Loucy (cell line): ENCODE results near the gene TRUB1.

Experiments
- EZH2phosphoT487 ChIP-seq: fragments of 200-600 bp; IDR thresholded peaks from 2 replicates; pipeline ENCODE4 v1.6.1; 2018; ENCODE audit warnings: antibody characterized with exemption, mild to moderate bottlenecking, moderate library complexity, borderline replicate concordance
- TF ChIP-seq, protein P1 (sequence below): fragments of 200-600 bp; sonication (generic); conservative IDR thresholded peaks from 2 replicates; pipeline ENCODE4 v1.5.1; 2014; ENCODE audit warnings: mild to moderate bottlenecking, antibody characterized with exemption, low read length

DNA sequence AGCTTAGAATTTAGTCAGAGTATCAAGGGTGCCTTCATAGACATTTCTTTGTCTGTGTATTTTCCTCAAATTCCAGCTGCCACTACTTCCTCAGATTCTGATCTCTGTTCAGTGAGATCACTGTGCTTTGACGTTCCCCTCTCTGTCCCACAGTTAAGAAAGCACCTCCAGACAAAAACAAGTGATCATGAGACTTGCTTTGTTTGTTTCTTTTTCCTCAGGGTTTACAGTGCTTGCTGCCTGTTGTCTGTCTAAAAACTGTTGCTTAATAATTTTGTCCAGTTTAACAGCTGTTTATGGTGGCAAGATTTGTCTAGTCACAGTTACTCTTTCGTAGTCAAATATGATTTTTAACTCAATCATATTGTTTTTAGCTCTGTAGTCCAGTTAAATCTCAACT, 29.1 kb downstream of the TRUB1 start:
- TF ChIP-seq, protein P1, sequence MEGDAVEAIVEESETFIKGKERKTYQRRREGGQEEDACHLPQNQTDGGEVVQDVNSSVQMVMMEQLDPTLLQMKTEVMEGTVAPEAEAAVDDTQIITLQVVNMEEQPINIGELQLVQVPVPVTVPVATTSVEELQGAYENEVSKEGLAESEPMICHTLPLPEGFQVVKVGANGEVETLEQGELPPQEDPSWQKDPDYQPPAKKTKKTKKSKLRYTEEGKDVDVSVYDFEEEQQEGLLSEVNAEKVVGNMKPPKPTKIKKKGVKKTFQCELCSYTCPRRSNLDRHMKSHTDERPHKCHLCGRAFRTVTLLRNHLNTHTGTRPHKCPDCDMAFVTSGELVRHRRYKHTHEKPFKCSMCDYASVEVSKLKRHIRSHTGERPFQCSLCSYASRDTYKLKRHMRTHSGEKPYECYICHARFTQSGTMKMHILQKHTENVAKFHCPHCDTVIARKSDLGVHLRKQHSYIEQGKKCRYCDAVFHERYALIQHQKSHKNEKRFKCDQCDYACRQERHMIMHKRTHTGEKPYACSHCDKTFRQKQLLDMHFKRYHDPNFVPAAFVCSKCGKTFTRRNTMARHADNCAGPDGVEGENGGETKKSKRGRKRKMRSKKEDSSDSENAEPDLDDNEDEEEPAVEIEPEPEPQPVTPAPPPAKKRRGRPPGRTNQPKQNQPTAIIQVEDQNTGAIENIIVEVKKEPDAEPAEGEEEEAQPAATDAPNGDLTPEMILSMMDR = no peak
- no peak for TF ChIP-seq EZH2phosphoT487
